Natural killer cell treated with Interleukin-12 subunit alpha and Interleukin-12 subunit beta and Interleukin-15 and Interleukin-18, amount 100 ng/mL, for 72 hours (primary cell): ENCODE data around the gene LASP1. TPM values are rescaled to one million over a fixed set of nuclear protein-coding genes. Genes with fewer than 3 reads are reported as not detected.
A peak's percentile ranks its signal among the peaks of the same experiment; 100 is the strongest.

Experiments used
- ATAC-seq, 2 donors: fragments of 150-1000 bp; cut with Tn5 transposase in 1 of 2; sonication (Bioruptor Pico), chemical (Tn5 transposase) in 1 of 2; 2 replicates each; pipeline ENCODE4 v1.10.0; 2021
- DNase-seq: peaks from one replicate; pipeline ENCODE4 v3.0.0; 2022; ENCODE audit warnings: low spot score
- H3K27ac Mint-ChIP-seq, 2 donors: 1 replicate in 1 of 2; 2 replicates in 1 of 2; pipeline ENCODE4 v1.8.0; 2022; ENCODE audit warnings: mixed read lengths in 2 of 2, mild to moderate bottlenecking in 1 of 2, moderate library complexity in 1 of 2
- H3K27me3 Mint-ChIP-seq, 2 donors: 1 replicate in 1 of 2; 2 replicates in 1 of 2; pipeline ENCODE4 v1.8.0; 2022; ENCODE audit warnings: mixed read lengths in 2 of 2
- H3K36me3 Mint-ChIP-seq: one replicate; pipeline ENCODE4 v1.8.0; 2022; ENCODE audit warnings: mixed read lengths
- H3K4me1 Mint-ChIP-seq, 2 donors: 1 replicate in 1 of 2; 2 replicates in 1 of 2; pipeline ENCODE4 v1.8.0; 2022; ENCODE audit warnings: low read depth in 2 of 2, mixed read lengths in 2 of 2, mild to moderate bottlenecking in 1 of 2
- H3K4me3 Mint-ChIP-seq: one replicate; pipeline ENCODE4 v1.8.0; 2022; ENCODE audit warnings: mixed read lengths
- H3K9me3 Mint-ChIP-seq: 2 replicates; pipeline ENCODE4 v1.8.0; 2022; ENCODE audit warnings: mixed read lengths
- total RNA-seq, 2 donors: library from RNA; stranded (reverse); gene quantifications; one replicate each; pipeline ENCODE4 v1.2.3, GENCODE V29; 2022

LASP1 gene
- total RNA-seq, 2 donors from 2014 or later, result 214 to 390 TPM

DNA sequence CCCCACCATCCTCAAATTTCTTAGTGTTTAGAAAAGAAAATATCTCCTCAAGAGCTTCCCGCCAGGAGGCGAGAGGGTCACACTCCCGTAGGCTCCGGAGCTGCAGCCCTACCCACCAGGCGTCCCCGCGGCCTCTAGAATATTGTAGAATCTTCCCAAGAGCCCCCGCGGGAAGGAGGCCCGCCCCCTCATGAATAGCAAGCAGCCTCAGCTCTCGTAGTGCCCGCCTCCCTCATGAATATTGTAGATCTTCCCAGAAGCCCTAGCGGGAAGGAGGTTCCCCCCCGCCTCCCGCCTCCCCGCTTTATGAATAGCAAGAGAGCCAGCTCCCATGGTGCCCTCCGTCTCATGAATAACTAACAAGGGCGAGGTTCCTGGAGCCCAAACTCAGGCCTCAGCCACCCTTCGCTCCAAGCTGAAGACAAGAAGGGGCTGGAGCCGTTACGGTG lies 97.5 kb downstream of the LASP1 start, which contains the start of gene FBXO47:
Gene FBXO47, minus strand, starts transcription at position 114 of the 449 bp plus-strand sequence. CDS start 4,378 bp downstream, outside the sequence.
- no peaks in the 10 kb centered on the region for H3K36me3 Mint-ChIP-seq
- no peaks in the 10 kb centered on the region for H3K9me3 Mint-ChIP-seq
- peak within 1 kb of the TSS; percentile 81 to 92 for H3K27ac Mint-ChIP-seq
- H3K4me3 Mint-ChIP-seq, result peak within 1 kb of the TSS; percentile 73
- DNase-seq (peak; percentile 90), ATAC-seq (peak; percentile 99 to 100)
- no peaks in the 10 kb centered on the region for H3K27me3 Mint-ChIP-seq
- H3K4me1 Mint-ChIP-seq, result peaks cover 5 to 8% of the 10 kb centered on the region in 2 donors

DNA sequence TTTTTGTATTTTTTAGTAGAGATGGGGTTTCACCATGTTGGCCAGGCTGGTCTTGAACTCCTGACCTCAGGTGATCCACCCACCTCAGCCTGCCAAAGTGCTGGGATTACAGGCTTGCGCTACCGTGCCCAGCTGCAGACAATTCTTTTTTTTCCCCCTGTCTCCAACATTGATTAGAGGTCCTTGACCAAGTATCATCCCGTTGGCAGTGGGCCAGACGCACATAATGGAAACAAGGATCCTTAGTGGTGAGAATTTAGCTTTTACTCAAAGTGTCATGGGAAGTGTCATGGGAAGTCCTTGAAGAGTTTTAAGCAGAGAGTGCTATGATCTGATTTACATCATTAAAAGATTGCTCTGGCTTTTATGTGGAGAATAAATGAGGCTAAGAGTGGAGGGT lies 99.4 kb downstream of the LASP1 start:
- ATAC-seq (no peak), DNase-seq (no peak)
- Mint-ChIP-seq H3K4me3 (no peak overlapping the region), H3K4me1 (peaks cover 8% of the 10 kb centered on the region in 2 donors), H3K27ac (no peak overlapping the region), H3K36me3 (no peaks in the 10 kb centered on the region), H3K27me3 (no peaks in the 10 kb centered on the region), H3K9me3 (no peaks in the 10 kb centered on the region)

DNA sequence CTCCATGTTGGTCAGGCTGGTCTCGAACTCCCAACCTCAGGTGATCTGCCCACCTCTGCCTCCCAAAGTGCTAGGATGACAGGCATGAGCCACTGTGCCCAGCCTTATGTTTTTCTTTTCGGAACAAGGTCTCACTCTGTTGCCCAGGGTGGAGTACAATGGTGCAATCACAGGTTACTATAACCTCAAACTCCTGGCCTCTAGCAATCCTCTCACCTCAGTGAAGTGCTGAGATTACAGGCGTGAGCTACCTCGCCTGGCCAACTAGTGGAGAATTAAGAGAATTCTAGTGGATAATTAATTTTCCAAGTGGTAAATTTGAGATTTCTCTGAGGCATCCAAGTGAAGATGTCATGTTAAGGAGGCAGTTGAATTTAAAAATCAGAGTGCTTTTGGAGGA lies 100.3 kb downstream of the LASP1 start:
- Mint-ChIP-seq H3K4me3 (no peak overlapping the region), H3K36me3 (no peaks in the 10 kb centered on the region), H3K9me3 (no peaks in the 10 kb centered on the region), H3K4me1 (peaks cover 8% of the 10 kb centered on the region in 2 donors), H3K27ac (no peak overlapping the region), H3K27me3 (no peaks in the 10 kb centered on the region)
- ATAC-seq, result no peak
- no peak for DNase-seq

DNA sequence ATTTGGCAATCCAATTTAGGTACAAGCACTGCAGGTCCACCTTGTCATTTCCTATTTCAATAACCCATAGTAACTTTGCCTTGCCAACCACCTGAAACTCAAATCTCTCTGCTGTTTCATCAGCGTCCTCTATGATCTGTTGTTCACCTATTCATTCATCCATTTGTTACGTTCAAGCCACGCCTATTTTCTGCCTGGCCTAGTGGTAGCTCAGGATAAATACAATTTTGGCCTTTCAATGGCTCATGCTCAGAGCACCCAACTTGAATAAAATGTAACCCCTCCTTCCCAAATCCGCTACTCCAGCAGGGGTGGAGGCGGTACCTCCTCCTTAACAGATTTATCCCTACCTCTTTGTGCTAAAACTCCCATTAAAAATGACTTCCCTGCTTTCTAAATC lies 100.9 kb downstream of the LASP1 start:
- no peak for ATAC-seq
- Mint-ChIP-seq H3K4me1 (peaks cover 8% of the 10 kb centered on the region in 2 donors), H3K9me3 (no peaks in the 10 kb centered on the region), H3K27ac (no peak overlapping the region), H3K4me3 (no peak overlapping the region), H3K27me3 (no peaks in the 10 kb centered on the region), H3K36me3 (no peaks in the 10 kb centered on the region)
- DNase-seq, result no peak

Other genes starting within 250 kb of the LASP1 start
- gene EPOP, start 195.1 kb upstream of the LASP1 start, total RNA-seq, result 10 to 100 TPM; 20.5 to 41.0 TPM
- gene MLLT6, start 164.8 kb upstream of the LASP1 start, total RNA-seq, result 100 to 1,000 TPM; 319 to 324 TPM
- 10 to 100 TPM; 48.3 to 58.7 TPM for gene CISD3, start 139.7 kb upstream of the LASP1 start, total RNA-seq
- not detected for gene PCGF2, start 121.7 kb upstream of the LASP1 start, total RNA-seq
- gene PSMB3, start 117.3 kb upstream of the LASP1 start, total RNA-seq, result 100 to 1,000 TPM; 288 to 306 TPM
- gene PIP4K2B, start 70.5 kb upstream of the LASP1 start, total RNA-seq, result 10 to 100 TPM; 25.4 to 33.2 TPM
- gene CWC25, start 44.7 kb upstream of the LASP1 start, total RNA-seq, result 10 to 100 TPM; 36.8 to 39.3 TPM
- gene RPL23, start 16.3 kb upstream of the LASP1 start, total RNA-seq, result 1,000 to 10,000 TPM; 1,120 to 1,259 TPM
- gene FBXO47, start 97.3 kb downstream of the LASP1 start, total RNA-seq, result under 1 TPM in 1 of 2 donors, not detected in 1; 0.12 TPM